ENCODE data around the gene MAP3K2.

DNA sequence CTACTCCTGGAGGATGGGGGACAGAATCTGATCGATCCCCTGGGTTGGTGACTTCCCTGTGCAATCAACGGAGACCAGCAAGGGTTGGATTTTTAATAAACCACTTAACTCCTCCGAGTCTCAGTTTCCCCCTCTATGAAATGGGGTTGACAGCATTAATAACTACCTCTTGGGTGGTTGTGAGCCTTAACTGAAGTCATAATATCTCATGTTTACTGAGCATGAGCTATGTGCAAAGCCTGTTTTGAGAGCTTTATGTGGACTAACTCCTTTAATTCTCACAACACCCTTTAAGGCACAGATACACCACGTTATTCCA is 31.3 kb upstream of the MAP3K2 start:
- TF ChIP-seq EZH2 (IDR thresholded peaks at IDR 0.05; ENCODE audit: insufficient read depth, poor library complexity, severe bottlenecking) (no peak), EZH2phosphoT487 (IDR thresholded peaks at IDR 0.05; ENCODE audit: insufficient read depth, low read depth) (no peak)

Measured in GM23248 (cell line).